MCF 10A (cell line): ENCODE data around the gene KCNMB1. TPM values are rescaled to one million over a fixed set of nuclear protein-coding genes. Genes with fewer than 3 reads are reported as not detected.

Source experiments
- BruUV-seq: library from RNA; stranded (reverse); fragments of 400-500 nt; replicated peaks from 2 replicates; lab custom pipeline; 2021; lab: Mats Ljungman, UMichigan
- CTCF ChIA-PET: fragments of 300-600 bp; sonication (Branson Sonifier 250); formaldehyde crosslinking; extraction: SDS; loops from one replicate; lab custom pipeline; 2021; ENCODE audit warnings: antibody characterized with exemption, inconsistent platforms; lab: Yijun Ruan, JAX
- POLR2A ChIA-PET: fragments of 300-600, 350-650 bp; sonication (Branson Sonifier 250); formaldehyde crosslinking; extraction: SDS; loops from one replicate; lab custom pipeline; 2020; ENCODE audit warnings: antibody characterized with exemption, inconsistent platforms; lab: Yijun Ruan, JAX
- DNase-seq: peaks from one replicate; pipeline ENCODE4 v3.0.0-alpha.2; 2018; ENCODE audit not compliant: unreplicated experiment
- H3K27ac Mint-ChIP-seq: one replicate; pipeline ENCODE4 v1.8.0; 2022; ENCODE audit warnings: mild to moderate bottlenecking, low read depth, mixed read lengths; ENCODE audit not compliant: unreplicated experiment
- H3K27me3 Mint-ChIP-seq: one replicate; pipeline ENCODE4 v1.8.0; 2022; ENCODE audit warnings: mixed read lengths; ENCODE audit not compliant: insufficient read depth, unreplicated experiment
- H3K36me3 Mint-ChIP-seq: one replicate; pipeline ENCODE4 v1.8.0; 2022; ENCODE audit warnings: mild to moderate bottlenecking, moderate library complexity, mixed read lengths; ENCODE audit not compliant: insufficient read depth, unreplicated experiment
- H3K4me1 Mint-ChIP-seq: one replicate; pipeline ENCODE4 v1.8.0; 2022; ENCODE audit warnings: mixed read lengths; ENCODE audit not compliant: insufficient read depth, unreplicated experiment
- H3K4me3 Mint-ChIP-seq: one replicate; pipeline ENCODE4 v1.8.0; 2022; ENCODE audit warnings: mild to moderate bottlenecking, moderate library complexity, mixed read lengths; ENCODE audit not compliant: unreplicated experiment
- H3K9me3 Mint-ChIP-seq: one replicate; pipeline ENCODE4 v1.8.0; 2022; ENCODE audit warnings: mixed read lengths; ENCODE audit not compliant: unreplicated experiment
- CTCF ChIP-seq: fragments of 200-600 bp; IDR thresholded peaks from one replicate; pipeline ENCODE4 v1.8.0; 2022; ENCODE audit warnings: antibody characterized with exemption, mild to moderate bottlenecking; ENCODE audit not compliant: unreplicated experiment
- intact Hi-C: fragments of 100-400 bp; cut with micrococcal nuclease; formaldehyde crosslinking; loops from 2 replicates; pipeline ENCODE4 v1.14.1; 2022
- total RNA-seq: library from RNA; stranded (reverse); gene quantifications from 2 replicates; pipeline ENCODE4 v1.2.3, GENCODE V29; 2022

The KCNMB1 gene
- total RNA-seq, 1 experiment from 2014 or later = not detected

- H3K36me3 Mint-ChIP-seq = no peaks in the 10 kb centered on the region
- H3K9me3 Mint-ChIP-seq = no peaks in the 10 kb centered on the region
- BruUV-seq = no TSS peak
- H3K27ac Mint-ChIP-seq = no peak overlapping the region
- CTCF ChIA-PET = interaction anchor here (0.6 to 16.9 kb wide), 14 partner anchors 7 to 327 kb away, joined by 3 to 465 read pairs (median 6); no protein-coding TSS in a partner anchor
- no peak for TF ChIP-seq CTCF
- H3K4me1 Mint-ChIP-seq = no peaks in the 10 kb centered on the region
- DNase-seq = no peak
- H3K27me3 Mint-ChIP-seq = peaks cover 64% of the 10 kb centered on the region
- intact Hi-C loops = no loop called here
- H3K4me3 Mint-ChIP-seq = no peak overlapping the region
- POLR2A ChIA-PET = interaction anchor here (1.3 kb wide), 1 partner anchor 161 kb away, joined by 3 read pairs; no protein-coding TSS in a partner anchor
Measured at GRCh38 chr5:170426786-170427185, 37.6 kb upstream of the KCNMB1 start.

- Mint-ChIP-seq H3K27me3 (peaks cover 60% of the 10 kb centered on the region), H3K9me3 (no peaks in the 10 kb centered on the region), H3K4me3 (no peak overlapping the region), H3K36me3 (no peaks in the 10 kb centered on the region), H3K27ac (no peak overlapping the region), H3K4me1 (no peaks in the 10 kb centered on the region)
- BruUV-seq = no TSS peak
- ChIA-PET CTCF (interaction anchor here (0.5 to 16.9 kb wide), 13 partner anchors 8 to 447 kb away, joined by 3 to 465 read pairs (median 8); no protein-coding TSS in a partner anchor), POLR2A (no interaction called here)
- intact Hi-C loops = no loop called here
- no peak for TF ChIP-seq CTCF
- no peak for DNase-seq
Measured at GRCh38 chr5:170426149-170426767, 37.1 kb upstream of the KCNMB1 start.

- no TSS peak for BruUV-seq
- Mint-ChIP-seq H3K4me3 (no peak overlapping the region), H3K4me1 (no peaks in the 10 kb centered on the region), H3K27ac (no peak overlapping the region), H3K27me3 (peaks cover 55% of the 10 kb centered on the region), H3K36me3 (no peaks in the 10 kb centered on the region), H3K9me3 (no peaks in the 10 kb centered on the region)
- CTCF ChIA-PET = interaction anchor here (0.5 to 16.9 kb wide), 15 partner anchors 8 to 446 kb away, joined by 3 to 465 read pairs (median 5); no protein-coding TSS in a partner anchor
- no peak for DNase-seq
- intact Hi-C loops = no loop called here
- POLR2A ChIA-PET = no interaction called here
- no peak for TF ChIP-seq CTCF
Measured at GRCh38 chr5:170425731-170426130, 36.6 kb upstream of the KCNMB1 start.

- Mint-ChIP-seq H3K36me3 (no peaks in the 10 kb centered on the region), H3K4me1 (no peaks in the 10 kb centered on the region), H3K4me3 (no peak overlapping the region), H3K27ac (no peak overlapping the region), H3K27me3 (peaks cover 44% of the 10 kb centered on the region), H3K9me3 (no peaks in the 10 kb centered on the region)
- TF ChIP-seq CTCF = no peak
- intact Hi-C loops = no loop called here
- CTCF ChIA-PET = interaction anchor here (0.6 to 16.9 kb wide), 13 partner anchors 9 to 1102 kb away, joined by 3 to 465 read pairs (median 5); no protein-coding TSS in a partner anchor
- DNase-seq = no peak
- BruUV-seq = no TSS peak
- POLR2A ChIA-PET = interaction anchor here (0.6 to 0.7 kb wide), 2 partner anchors 10 to 166 kb away, joined by 3 to 4 read pairs; no protein-coding TSS in a partner anchor
Measured at GRCh38 chr5:170424629-170425028, 35.5 kb upstream of the KCNMB1 start.
